Measurements from ENCODE around the gene POLH.

- TF ChIP-seq CTCF (conservative IDR thresholded peaks at IDR 0.05 in 1 of 2, IDR thresholded peaks at IDR 0.05 in 1 of 2; ENCODE audit: low read depth in 1 of 2, low read length in 2 of 2) (no peak), EZH2 (IDR thresholded peaks at IDR 0.05; ENCODE audit: low read length, missing control alignments) (no peak)
Observed at GRCh38 chr6:43623880-43624785, 48.1 kb downstream of the POLH start.

All from fibroblast of lung (primary cell).